T-helper 1 cell (primary cell): ENCODE results near the gene TEX26.

Experiments used
- DNase-seq, 5 donors: peaks; one replicate each; pipeline ENCODE4 v3.0.0-alpha.2; 2012 to 2020

TEX26 gene

DNA sequence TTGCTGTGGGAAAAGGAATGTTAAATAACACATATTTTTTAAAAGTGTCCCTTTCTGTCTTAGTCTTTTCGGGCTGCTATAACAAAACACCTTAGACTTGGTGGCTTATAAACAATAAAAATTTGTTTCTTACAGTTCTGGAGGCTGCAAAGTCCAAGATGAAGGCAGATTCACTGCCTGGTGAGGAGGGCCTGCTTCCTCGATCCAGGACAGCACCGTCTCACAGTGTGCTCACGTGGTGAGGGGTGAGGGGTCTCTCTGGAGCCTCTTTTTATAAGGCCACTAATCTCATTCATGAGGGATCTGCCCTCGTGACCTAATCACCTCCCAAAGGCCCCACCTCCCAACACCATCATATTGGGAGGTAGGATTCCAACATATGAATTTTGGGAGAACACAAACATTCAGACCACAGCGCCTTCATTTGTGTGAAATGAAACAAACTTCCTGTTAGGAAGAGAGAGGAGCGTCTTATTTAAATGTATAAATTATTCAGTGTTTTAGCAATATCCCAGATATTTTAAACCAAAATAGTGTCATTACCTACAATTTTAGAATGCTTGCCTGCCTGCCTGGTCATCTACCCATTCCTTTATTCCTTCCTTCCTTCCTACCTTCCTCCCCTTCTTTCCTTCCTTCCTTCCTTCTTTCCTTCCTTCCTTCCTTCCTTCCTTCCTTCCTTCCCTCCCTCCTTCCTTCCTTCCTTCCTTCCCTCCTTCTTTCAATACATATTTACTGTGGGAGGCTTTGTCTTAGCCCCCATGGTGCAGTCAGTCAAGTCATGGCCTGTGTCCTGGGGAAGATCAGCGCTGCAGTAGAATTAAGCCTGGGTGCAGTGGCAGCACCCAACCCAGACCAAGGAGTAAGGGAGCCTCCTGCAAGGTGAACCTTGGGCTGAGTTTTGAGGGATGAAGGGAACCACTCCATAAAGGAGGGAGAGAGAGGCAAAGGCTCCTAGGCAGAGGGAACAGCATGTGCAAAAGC, 84.2 kb downstream of the TEX26 start:
- DNase-seq: no peak

DNA sequence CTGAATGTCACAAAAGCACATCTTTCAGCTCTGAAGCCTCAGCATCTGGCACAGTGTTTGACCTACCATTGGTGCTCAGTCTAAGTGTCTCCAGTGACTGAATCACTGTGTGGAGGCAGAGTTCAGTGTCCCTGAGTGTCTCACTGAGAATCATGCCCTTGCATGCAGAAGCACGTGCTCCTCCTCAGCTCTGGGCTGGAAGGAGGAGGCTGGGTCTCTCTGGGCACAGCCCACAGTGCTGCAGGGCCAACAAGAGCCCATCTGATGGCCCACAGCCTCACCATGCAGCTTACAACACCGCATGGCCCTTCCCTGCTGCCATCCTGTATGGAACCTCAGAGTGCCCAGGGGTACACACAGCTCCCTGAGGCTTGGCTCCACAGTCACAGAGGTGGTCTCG, 86.1 kb downstream of the TEX26 start:
- no peak for DNase-seq

DNA sequence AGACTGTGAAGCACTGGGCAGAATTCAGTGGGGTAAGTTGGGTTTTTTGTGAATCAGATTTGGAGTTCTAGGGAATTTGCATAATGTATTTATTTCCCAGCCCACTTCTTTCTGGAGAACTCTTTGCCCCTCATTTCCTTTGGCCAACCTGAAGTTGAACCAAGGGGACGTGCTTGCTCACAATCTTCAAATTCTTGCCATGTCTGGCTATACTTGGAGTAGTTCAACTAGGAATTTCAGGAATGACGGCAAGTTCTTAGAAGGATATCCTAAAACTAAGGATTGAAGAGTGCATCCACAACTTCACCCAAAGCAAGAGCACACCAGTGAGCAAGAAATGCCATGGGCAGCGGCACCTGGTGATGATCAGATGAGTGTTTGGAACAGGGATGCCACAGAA, 88.5 kb downstream of the TEX26 start:
- DNase-seq: no peak

DNA sequence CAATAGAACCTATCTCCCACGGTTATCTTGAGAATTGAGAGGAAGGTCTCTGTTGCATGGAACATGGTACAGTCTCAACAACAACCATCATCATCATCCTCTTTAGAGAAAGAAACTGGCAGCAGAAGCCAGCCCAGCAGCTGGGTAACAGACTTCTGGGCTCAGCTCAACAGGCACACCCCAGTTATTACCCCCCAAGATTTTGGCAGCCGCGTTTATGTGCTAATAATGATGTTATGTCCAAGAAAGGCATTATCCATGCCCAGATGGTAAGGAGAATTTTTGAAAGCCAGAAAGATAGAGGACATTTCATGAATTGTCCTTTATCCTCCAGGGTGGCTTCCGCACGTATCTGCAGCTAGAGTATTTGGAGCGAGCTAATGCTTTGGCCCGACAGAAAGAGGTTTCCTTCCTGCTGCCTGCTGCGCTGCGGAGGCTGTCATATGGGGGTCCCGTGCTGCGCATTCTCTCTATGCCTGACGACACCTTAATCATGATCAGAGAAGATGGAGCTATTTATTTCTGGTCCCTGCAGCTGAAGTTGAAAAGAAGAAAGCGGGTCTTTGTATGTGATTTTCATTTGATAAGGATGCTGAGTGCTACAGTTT, 89.9 kb downstream of the TEX26 start:
- no peak for DNase-seq

DNA sequence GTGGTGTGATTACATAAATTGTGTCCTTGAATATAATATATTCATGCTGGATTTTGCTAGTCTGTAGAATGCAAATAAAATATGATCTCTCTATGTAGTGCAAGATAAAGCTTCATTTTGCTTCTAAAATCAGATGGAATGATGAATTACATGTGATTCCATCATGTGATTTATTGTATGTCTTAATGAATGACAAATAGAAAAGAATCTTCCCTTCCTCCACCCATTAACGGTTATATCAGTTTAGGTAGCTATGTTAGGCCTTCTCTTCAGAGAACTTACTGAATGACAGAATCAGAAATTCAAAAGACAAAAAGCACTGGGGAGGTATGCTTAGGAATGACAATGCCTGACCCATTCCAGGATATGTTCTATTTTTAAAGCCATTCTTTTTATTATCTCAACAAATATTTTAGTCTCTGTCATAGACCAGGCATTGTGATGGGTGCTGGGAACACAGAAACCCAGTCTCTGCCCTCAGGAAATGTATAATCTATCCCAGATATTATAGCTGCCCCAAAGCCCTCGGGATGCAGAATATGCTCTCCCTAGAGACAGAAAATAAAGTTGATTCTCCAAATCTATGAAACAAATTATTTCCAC, 90.6 kb downstream of the TEX26 start:
- DNase-seq: no peak
